ENCODE measurements around the gene SLC16A12. TPM values are rescaled to one million over a fixed set of nuclear protein-coding genes. Genes with fewer than 3 reads are reported as not detected.

The SLC16A12 gene
- total and polyA plus RNA-seq, 2 donors from 2014 or later: 19.0 to 38.8 TPM

GRCh38 chr10:89553064-89553734, 17.8 kb upstream of the SLC16A12 start:
- no peaks in the 10 kb centered on the region for H3K9me3 ChIP-seq (ENCODE audit: control insufficient read depth in 2 of 3, insufficient read depth in 1 of 3, low read length in 3 of 3)
- TF ChIP-seq, protein P1, sequence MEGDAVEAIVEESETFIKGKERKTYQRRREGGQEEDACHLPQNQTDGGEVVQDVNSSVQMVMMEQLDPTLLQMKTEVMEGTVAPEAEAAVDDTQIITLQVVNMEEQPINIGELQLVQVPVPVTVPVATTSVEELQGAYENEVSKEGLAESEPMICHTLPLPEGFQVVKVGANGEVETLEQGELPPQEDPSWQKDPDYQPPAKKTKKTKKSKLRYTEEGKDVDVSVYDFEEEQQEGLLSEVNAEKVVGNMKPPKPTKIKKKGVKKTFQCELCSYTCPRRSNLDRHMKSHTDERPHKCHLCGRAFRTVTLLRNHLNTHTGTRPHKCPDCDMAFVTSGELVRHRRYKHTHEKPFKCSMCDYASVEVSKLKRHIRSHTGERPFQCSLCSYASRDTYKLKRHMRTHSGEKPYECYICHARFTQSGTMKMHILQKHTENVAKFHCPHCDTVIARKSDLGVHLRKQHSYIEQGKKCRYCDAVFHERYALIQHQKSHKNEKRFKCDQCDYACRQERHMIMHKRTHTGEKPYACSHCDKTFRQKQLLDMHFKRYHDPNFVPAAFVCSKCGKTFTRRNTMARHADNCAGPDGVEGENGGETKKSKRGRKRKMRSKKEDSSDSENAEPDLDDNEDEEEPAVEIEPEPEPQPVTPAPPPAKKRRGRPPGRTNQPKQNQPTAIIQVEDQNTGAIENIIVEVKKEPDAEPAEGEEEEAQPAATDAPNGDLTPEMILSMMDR (IDR thresholded peaks at IDR 0.05; ENCODE audit: borderline replicate concordance, extremely low read depth, insufficient read depth): no peak
- intact Hi-C loops (cut with DNase I): no loop called here
- no peak for FAIRE-seq
- H3K4me3 ChIP-seq (ENCODE audit: low read length in 3 of 3): no peak overlapping the region
- no peak overlapping the region for H3K9ac ChIP-seq (ENCODE audit: low read length in 3 of 3)
- H3K4me1 ChIP-seq (ENCODE audit: control insufficient read depth in 2 of 3, insufficient read depth in 2 of 3, low read depth in 1 of 3, low read length in 3 of 3): peaks cover 0 to 12% (median 0%) of the 10 kb centered on the region in 3 donors
- H3K27ac ChIP-seq (ENCODE audit: low read depth in 2 of 2, low read length in 2 of 2): no peak overlapping the region
- no peaks in the 10 kb centered on the region for H3K36me3 ChIP-seq (ENCODE audit: control insufficient read depth in 2 of 3, insufficient read depth in 3 of 3, low read length in 3 of 3)
- H3K27me3 ChIP-seq (ENCODE audit: control insufficient read depth, insufficient read depth, low read length): no peaks in the 10 kb centered on the region
- no peak for DNase-seq

DNA sequence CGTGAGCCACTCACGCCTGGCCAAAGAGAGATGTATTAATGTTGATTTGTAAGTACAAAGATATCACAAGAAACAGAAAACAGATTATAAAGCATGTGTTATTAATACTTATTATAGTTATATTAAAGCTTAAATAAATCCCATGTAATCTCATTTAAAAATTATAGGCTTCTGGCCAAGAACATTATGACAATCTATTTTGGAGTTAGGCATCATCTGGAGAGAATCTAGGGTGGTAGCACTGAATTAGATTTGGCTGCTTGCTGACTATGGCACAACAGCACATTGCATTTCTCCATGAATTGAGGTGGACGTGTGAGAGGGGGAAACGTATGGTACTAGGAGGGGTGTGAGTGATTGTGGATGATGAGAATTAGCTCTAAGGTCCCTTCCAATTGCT, 16.8 kb upstream of the SLC16A12 start:
- H3K9ac ChIP-seq (ENCODE audit: low read length in 3 of 3): no peak overlapping the region
- TF ChIP-seq, protein P1 (IDR thresholded peaks at IDR 0.05; ENCODE audit: borderline replicate concordance, extremely low read depth, insufficient read depth): no peak
- no peaks in the 10 kb centered on the region for H3K27me3 ChIP-seq (ENCODE audit: control insufficient read depth, insufficient read depth, low read length)
- H3K36me3 ChIP-seq (ENCODE audit: control insufficient read depth in 2 of 3, insufficient read depth in 3 of 3, low read length in 3 of 3): no peaks in the 10 kb centered on the region
- no peak overlapping the region for H3K27ac ChIP-seq (ENCODE audit: low read depth in 2 of 2, low read length in 2 of 2)
- intact Hi-C loops (cut with DNase I): no loop called here
- H3K9me3 ChIP-seq (ENCODE audit: control insufficient read depth in 2 of 3, insufficient read depth in 1 of 3, low read length in 3 of 3): no peaks in the 10 kb centered on the region
- no peak for DNase-seq
- H3K4me3 ChIP-seq (ENCODE audit: low read length in 3 of 3): no peak overlapping the region
- no peak for FAIRE-seq
- peaks cover 0 to 12% (median 0%) of the 10 kb centered on the region in 3 donors for H3K4me1 ChIP-seq (ENCODE audit: control insufficient read depth in 2 of 3, insufficient read depth in 2 of 3, low read depth in 1 of 3, low read length in 3 of 3)

- no peak for FAIRE-seq
- TF ChIP-seq, protein P1 (IDR thresholded peaks at IDR 0.05; ENCODE audit: borderline replicate concordance, extremely low read depth, insufficient read depth): no peak
- H3K4me3 ChIP-seq (ENCODE audit: low read length in 3 of 3): no peak overlapping the region
- no peak overlapping the region for H3K27ac ChIP-seq (ENCODE audit: low read depth in 2 of 2, low read length in 2 of 2)
- no peak overlapping the region for H3K9ac ChIP-seq (ENCODE audit: low read length in 3 of 3)
- peaks cover 0 to 6% (median 0%) of the 10 kb centered on the region in 3 donors for H3K4me1 ChIP-seq (ENCODE audit: control insufficient read depth in 2 of 3, insufficient read depth in 2 of 3, low read depth in 1 of 3, low read length in 3 of 3)
- no peaks in the 10 kb centered on the region for H3K36me3 ChIP-seq (ENCODE audit: control insufficient read depth in 2 of 3, insufficient read depth in 3 of 3, low read length in 3 of 3)
- no peak for DNase-seq
- intact Hi-C loops (cut with DNase I): no loop called here
- no peaks in the 10 kb centered on the region for H3K27me3 ChIP-seq (ENCODE audit: control insufficient read depth, insufficient read depth, low read length)
- H3K9me3 ChIP-seq (ENCODE audit: control insufficient read depth in 2 of 3, insufficient read depth in 1 of 3, low read length in 3 of 3): no peaks in the 10 kb centered on the region
These were observed 15.1 kb upstream of the SLC16A12 start for GRCh38 chr10:89550509-89550908.
